Mesodermal cell (in vitro differentiated cells): Measurements from ENCODE around the gene TRPM4.

Experiments used
- H3K27ac ChIP-seq: 2 replicates; pipeline ENCODE4 v1.7.0; 2013; ENCODE audit warnings: mild to moderate bottlenecking, low read depth, low read length, moderate library complexity; ENCODE audit not compliant: severe bottlenecking
- H3K36me3 ChIP-seq: 2 replicates; pipeline ENCODE4 v1.7.1; 2013; ENCODE audit warnings: mild to moderate bottlenecking, low read length, moderate library complexity; ENCODE audit not compliant: control insufficient read depth, insufficient read depth
- H3K4me1 ChIP-seq: one replicate; pipeline ENCODE4 v1.7.1; 2013; ENCODE audit warnings: mild to moderate bottlenecking, low read length; ENCODE audit not compliant: insufficient read depth, control insufficient read depth, poor library complexity, severe bottlenecking
- H3K4me3 ChIP-seq: 2 replicates; pipeline ENCODE4 v1.7.0; 2013; ENCODE audit warnings: low read length, control low read depth, mild to moderate bottlenecking; ENCODE audit not compliant: insufficient read depth, poor library complexity, severe bottlenecking; ENCODE audit errors: extremely low read depth
- H3K9me3 ChIP-seq: 2 replicates; pipeline ENCODE4 v1.7.1; 2013; ENCODE audit warnings: mild to moderate bottlenecking, low read length, moderate library complexity; ENCODE audit not compliant: control insufficient read depth
- WGBS, 2 experiments: methylation state at CpG; one replicate each; pipeline ENCODE4 v1.1.5; 2013; ENCODE audit warnings: missing lambda C conversion rate in 2 of 2; ENCODE audit not compliant: insufficient coverage in 2 of 2; 5-methylcytosine and 5-hydroxymethylcytosine counted together

Gene TRPM4

GRCh38 chr19:49151267-49152118, 6.1 kb upstream of the TRPM4 start:
- Histone ChIP-seq H3K4me1 (peaks cover 14% of the 10 kb centered on the region), H3K27ac (no peak overlapping the region), H3K36me3 (no peaks in the 10 kb centered on the region), H3K9me3 (no peaks in the 10 kb centered on the region), H3K4me3 (peak overlapping the region; percentile 56)
- WGBS, 2 experiments, result 20 to 22% methylated on average over 34 of the region's 45 CpGs

- Histone ChIP-seq H3K4me1 (peaks cover 14% of the 10 kb centered on the region), H3K9me3 (no peaks in the 10 kb centered on the region), H3K4me3 (no peak overlapping the region), H3K27ac (no peak overlapping the region), H3K36me3 (no peaks in the 10 kb centered on the region)
- WGBS, 2 experiments, result 41 to 58% methylated on average over 7 to 10 of the region's 10 CpGs
Measured at GRCh38 chr19:49152119-49152550, 5.5 kb upstream of the TRPM4 start.

- Histone ChIP-seq H3K27ac (no peak overlapping the region), H3K36me3 (no peaks in the 10 kb centered on the region), H3K9me3 (no peaks in the 10 kb centered on the region), H3K4me3 (no peak overlapping the region), H3K4me1 (peaks cover 14% of the 10 kb centered on the region)
- WGBS, 2 experiments, result 91 to 93% methylated on average over 5 to 6 of the region's 10 CpGs
Measured at GRCh38 chr19:49153167-49153809, 4.3 kb upstream of the TRPM4 start.

GRCh38 chr19:49154279-49154678, 3.3 kb upstream of the TRPM4 start:
- 93 to 100% methylated on average over 6 of the region's 6 CpGs for WGBS, 2 experiments
- Histone ChIP-seq H3K4me1 (peaks cover 7% of the 10 kb centered on the region), H3K4me3 (no peak overlapping the region), H3K36me3 (no peaks in the 10 kb centered on the region), H3K9me3 (no peaks in the 10 kb centered on the region), H3K27ac (no peak overlapping the region)

GRCh38 chr19:49155005-49155819, 2.4 kb upstream of the TRPM4 start, which contains the start of gene HRC:
HRC (minus strand) TSS chr19:49155396; CDS start chr19:49155237, 159 bp downstream.
- H3K9me3 ChIP-seq, result no peaks in the 10 kb centered on the region
- 77 to 80% methylated on average over 15 to 17 of the region's 19 CpGs for WGBS, 2 experiments
- H3K4me3 ChIP-seq, result no peak within 1 kb of the TSS
- H3K36me3 ChIP-seq, result no peaks in the 10 kb centered on the region
- peaks cover 7% of the 10 kb centered on the region for H3K4me1 ChIP-seq
- no peak within 1 kb of the TSS for H3K27ac ChIP-seq

GRCh38 chr19:49155820-49156346, 1.7 kb upstream of the TRPM4 start:
- WGBS, 2 experiments, result 38 to 46% methylated on average over 3 to 4 of the region's 4 CpGs
- H3K27ac ChIP-seq, result no peak overlapping the region
- H3K4me3 ChIP-seq, result no peak overlapping the region
- H3K4me1 ChIP-seq, result peaks cover 7% of the 10 kb centered on the region
- H3K9me3 ChIP-seq, result no peaks in the 10 kb centered on the region
- no peaks in the 10 kb centered on the region for H3K36me3 ChIP-seq

GRCh38 chr19:49160450-49161189, 3.0 kb downstream of the TRPM4 start:
- Histone ChIP-seq H3K4me3 (no peak overlapping the region), H3K36me3 (no peaks in the 10 kb centered on the region), H3K27ac (no peak overlapping the region), H3K4me1 (peaks cover 16% of the 10 kb centered on the region), H3K9me3 (no peaks in the 10 kb centered on the region)
- 89 to 94% methylated on average over 12 to 13 of the region's 13 CpGs for WGBS, 2 experiments

GRCh38 chr19:49161987-49162386, 4.4 kb downstream of the TRPM4 start:
- Histone ChIP-seq H3K4me3 (no peak overlapping the region), H3K27ac (no peak overlapping the region), H3K9me3 (no peaks in the 10 kb centered on the region), H3K4me1 (peaks cover 10% of the 10 kb centered on the region), H3K36me3 (no peaks in the 10 kb centered on the region)
- WGBS, 2 experiments, result 89 to 93% methylated on average over 4 of the region's 4 CpGs

GRCh38 chr19:49165111-49165750, 7.6 kb downstream of the TRPM4 start:
- WGBS, 2 experiments, result 79 to 82% methylated on average over 17 to 22 of the region's 24 CpGs
- no peaks in the 10 kb centered on the region for H3K36me3 ChIP-seq
- H3K4me3 ChIP-seq, result no peak overlapping the region
- peak overlapping the region; percentile 16 for H3K27ac ChIP-seq
- H3K9me3 ChIP-seq, result no peaks in the 10 kb centered on the region
- peaks cover 10% of the 10 kb centered on the region for H3K4me1 ChIP-seq
